Measurements from ENCODE around the gene PHACTR1. TPM values are rescaled to one million over a fixed set of nuclear protein-coding genes. Genes with fewer than 3 reads are reported as not detected.

Gene PHACTR1
- total RNA-seq, 2 experiments from 2014 or later = 0.11 TPM; not detected in 1

DNA sequence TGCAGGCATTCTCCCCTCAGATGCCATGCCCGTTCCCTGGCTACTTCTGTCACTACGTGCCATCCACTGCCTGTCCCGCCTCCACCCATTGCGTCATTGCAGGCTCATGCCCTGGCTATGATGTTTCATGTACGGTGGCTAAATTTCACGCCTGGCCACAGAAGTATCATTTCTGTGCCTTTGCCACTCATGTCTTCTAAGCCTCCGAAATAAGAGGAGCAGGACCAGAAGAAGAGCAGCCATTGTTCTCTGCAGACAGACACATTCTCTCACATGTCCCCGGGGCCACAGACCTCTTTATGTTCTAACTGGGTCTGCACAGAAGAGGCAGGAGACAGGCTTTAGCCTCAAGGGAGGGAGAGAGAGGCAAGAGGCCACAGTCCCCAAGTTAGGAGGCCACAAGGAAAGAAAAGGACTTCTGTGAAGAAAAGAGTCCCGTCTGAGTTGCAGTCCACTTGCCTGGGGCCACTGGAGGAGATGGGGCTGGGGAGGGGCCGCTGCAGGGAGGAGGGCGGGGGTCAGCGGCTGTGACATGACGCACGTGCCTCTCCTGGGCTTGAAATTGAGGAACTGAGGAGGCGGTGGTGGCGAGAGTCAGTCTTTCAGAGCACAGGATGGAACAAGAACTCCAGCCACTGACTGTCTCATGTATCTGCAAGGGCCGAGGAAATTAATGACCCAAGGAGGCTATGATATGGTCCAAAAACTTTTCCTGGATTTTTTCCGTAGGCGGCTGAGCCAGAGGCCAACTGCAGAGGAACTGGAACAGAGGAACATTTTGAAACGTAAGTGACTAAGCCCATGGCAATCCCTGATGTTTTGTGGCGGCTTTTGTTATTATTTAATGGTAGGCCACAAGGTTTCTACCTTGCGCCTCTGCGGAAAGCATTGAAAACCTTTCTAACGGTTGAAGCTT, 555.8 kb downstream of the PHACTR1 start:
- no peak for ATAC-seq
- peaks cover 22% of the 10 kb centered on the region for H3K4me1 Mint-ChIP-seq (ENCODE audit: low read depth)
- no peaks in the 10 kb centered on the region for H3K36me3 Mint-ChIP-seq (ENCODE audit: low read depth)
- no peaks in the 10 kb centered on the region for H3K27me3 Mint-ChIP-seq
- no peak overlapping the region for H3K27ac Mint-ChIP-seq
- H3K9me3 Mint-ChIP-seq = no peaks in the 10 kb centered on the region
- TF ChIP-seq, protein P1, sequence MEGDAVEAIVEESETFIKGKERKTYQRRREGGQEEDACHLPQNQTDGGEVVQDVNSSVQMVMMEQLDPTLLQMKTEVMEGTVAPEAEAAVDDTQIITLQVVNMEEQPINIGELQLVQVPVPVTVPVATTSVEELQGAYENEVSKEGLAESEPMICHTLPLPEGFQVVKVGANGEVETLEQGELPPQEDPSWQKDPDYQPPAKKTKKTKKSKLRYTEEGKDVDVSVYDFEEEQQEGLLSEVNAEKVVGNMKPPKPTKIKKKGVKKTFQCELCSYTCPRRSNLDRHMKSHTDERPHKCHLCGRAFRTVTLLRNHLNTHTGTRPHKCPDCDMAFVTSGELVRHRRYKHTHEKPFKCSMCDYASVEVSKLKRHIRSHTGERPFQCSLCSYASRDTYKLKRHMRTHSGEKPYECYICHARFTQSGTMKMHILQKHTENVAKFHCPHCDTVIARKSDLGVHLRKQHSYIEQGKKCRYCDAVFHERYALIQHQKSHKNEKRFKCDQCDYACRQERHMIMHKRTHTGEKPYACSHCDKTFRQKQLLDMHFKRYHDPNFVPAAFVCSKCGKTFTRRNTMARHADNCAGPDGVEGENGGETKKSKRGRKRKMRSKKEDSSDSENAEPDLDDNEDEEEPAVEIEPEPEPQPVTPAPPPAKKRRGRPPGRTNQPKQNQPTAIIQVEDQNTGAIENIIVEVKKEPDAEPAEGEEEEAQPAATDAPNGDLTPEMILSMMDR (IDR thresholded peaks at IDR 0.05) = no peak
- DNase-seq = no peak
- H3K4me3 Mint-ChIP-seq = no peak overlapping the region
- intact Hi-C loops (cut with micrococcal nuclease) = no loop called here
- ChIA-PET POLR2A (no interaction called here), CTCF (interaction anchor here (1.0 kb wide), 1 partner anchor 9 kb away, joined by 3 read pairs; no protein-coding TSS in a partner anchor)

GRCh38 chr6:13273202-13273930, 556.8 kb downstream of the PHACTR1 start:
- CTCF ChIA-PET = interaction anchor here (1.0 to 1.7 kb wide), 2 partner anchors 10 to 29 kb away, joined by 3 to 6 read pairs; no protein-coding TSS in a partner anchor
- ATAC-seq (peak; percentile 19), DNase-seq (no peak)
- TF ChIP-seq, protein P1 (IDR thresholded peaks at IDR 0.05) = no peak
- POLR2A ChIA-PET = no interaction called here
- Mint-ChIP-seq H3K9me3 (no peaks in the 10 kb centered on the region), H3K36me3 (ENCODE audit: low read depth) (no peaks in the 10 kb centered on the region), H3K27me3 (no peaks in the 10 kb centered on the region), H3K4me1 (ENCODE audit: low read depth) (peaks cover 26% of the 10 kb centered on the region), H3K4me3 (no peak overlapping the region), H3K27ac (no peak overlapping the region)
- intact Hi-C loops (cut with micrococcal nuclease) = no loop called here

DNA sequence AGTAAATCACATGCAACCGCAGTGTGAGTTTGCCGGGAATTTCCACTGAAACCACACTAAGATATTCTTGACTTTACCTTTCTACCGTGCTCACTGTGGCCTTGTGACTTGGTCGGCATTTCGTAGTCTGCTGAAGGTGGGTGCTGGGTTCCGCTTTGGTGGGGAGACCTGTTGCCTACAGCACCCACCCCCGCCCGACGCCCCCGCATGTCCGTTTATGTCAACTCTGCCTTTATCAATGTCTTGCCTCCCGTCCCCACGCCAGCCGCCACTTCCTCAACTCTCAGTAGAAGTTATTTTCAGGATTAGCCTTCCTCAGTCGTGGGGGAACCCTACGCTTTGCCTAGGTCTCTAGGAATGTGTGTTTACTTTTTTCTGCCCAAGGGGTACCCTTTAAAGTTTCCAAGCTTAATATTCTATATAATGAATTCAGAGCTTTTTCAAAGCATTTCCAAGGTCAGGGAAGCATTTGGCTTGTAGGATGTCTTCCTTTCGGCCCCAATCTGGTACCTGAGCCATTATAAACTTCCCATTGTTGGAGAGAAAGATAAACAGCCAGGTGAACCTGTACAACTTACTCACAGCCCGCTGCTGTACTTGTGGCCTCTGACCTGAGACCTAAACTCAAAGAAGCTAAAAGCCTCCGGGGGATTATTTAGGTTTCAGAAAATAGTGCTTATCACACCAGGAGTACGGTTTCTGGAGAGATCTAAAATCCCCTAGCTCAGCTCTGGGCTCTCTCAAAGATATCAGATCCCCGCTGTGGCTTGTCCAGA, 557.6 kb downstream of the PHACTR1 start:
- Mint-ChIP-seq H3K27ac (peak overlapping the region; percentile 85), H3K4me3 (peak overlapping the region; percentile 56), H3K9me3 (no peaks in the 10 kb centered on the region), H3K27me3 (no peaks in the 10 kb centered on the region), H3K36me3 (ENCODE audit: low read depth) (no peaks in the 10 kb centered on the region), H3K4me1 (ENCODE audit: low read depth) (peaks cover 26% of the 10 kb centered on the region)
- TF ChIP-seq, protein P1 (IDR thresholded peaks at IDR 0.05) = no peak
- DNase-seq (peak; percentile 84), ATAC-seq (peak; percentile 92)
- intact Hi-C loops (cut with micrococcal nuclease) = no loop called here
- ChIA-PET POLR2A (interaction anchor here (1.0 to 1.4 kb wide), 4 partner anchors 11 to 104 kb away, joined by 3 read pairs; no protein-coding TSS in a partner anchor), CTCF (interaction anchor here (0.9 to 1.7 kb wide), 4 partner anchors 15 to 81 kb away, joined by 3 to 6 read pairs (median 4); no protein-coding TSS in a partner anchor)

DNA sequence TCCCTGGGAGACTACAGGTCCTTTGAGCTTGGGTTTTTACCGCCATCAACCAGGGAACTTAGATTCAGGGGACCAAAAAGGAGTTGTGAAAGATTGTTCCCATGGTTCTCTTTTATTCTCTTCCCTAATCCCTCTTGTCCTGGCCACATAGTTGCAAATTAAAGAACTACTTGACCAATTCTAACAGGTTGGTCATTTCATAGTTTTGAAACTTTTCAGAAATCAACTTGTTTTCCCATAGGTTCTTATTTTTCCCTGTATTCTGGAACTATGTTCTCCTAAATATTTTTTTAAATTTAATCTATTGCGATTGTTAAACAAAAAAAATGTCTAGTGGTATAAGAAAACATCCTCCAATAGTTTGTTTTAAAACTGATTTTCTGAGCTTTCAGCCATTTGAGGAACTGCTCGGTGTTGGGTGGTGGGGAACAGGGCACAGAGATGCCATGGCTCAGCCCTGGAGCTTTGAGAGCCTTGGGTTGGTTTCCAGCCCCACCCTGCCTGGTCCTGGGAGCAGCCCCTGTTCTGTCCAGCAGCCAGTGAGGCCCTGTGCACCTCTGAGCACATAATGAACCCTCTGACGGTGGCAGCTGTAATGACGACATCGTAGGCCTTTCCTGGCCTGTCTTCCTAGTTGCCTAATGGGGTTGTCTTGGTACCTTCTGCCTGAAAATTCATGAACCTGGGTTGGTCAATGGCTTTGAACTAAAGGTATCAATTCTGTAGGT, 558.3 kb downstream of the PHACTR1 start:
- ATAC-seq (no peak), DNase-seq (no peak)
- ChIA-PET POLR2A (interaction anchor here (1.0 to 1.4 kb wide), 4 partner anchors 10 to 104 kb away, joined by 3 read pairs; no protein-coding TSS in a partner anchor), CTCF (interaction anchor here (0.9 to 1.7 kb wide), 4 partner anchors 16 to 82 kb away, joined by 3 to 6 read pairs (median 4); no protein-coding TSS in a partner anchor)
- Mint-ChIP-seq H3K9me3 (no peaks in the 10 kb centered on the region), H3K36me3 (ENCODE audit: low read depth) (no peaks in the 10 kb centered on the region), H3K4me3 (no peak overlapping the region), H3K27ac (peak overlapping the region; percentile 85), H3K27me3 (no peaks in the 10 kb centered on the region), H3K4me1 (ENCODE audit: low read depth) (peaks cover 28% of the 10 kb centered on the region)
- TF ChIP-seq, protein P1 (IDR thresholded peaks at IDR 0.05) = no peak
- intact Hi-C loops (cut with micrococcal nuclease) = no loop called here
